HEK293 (cell line): ENCODE measurements around the gene ELANE.

ENCODE experiments used
- CTCF ChIA-PET: fragments of 350-600 bp; formaldehyde crosslinking; extraction: SDS; loops from one replicate; lab custom pipeline; 2021; ENCODE audit warnings: antibody characterized with exemption; lab: Yijun Ruan, JAX
- POLR2A ChIA-PET: fragments of 300-600 bp; formaldehyde crosslinking; extraction: SDS; loops from one replicate; lab custom pipeline; 2020; ENCODE audit warnings: antibody characterized with exemption, inconsistent platforms; lab: Yijun Ruan, JAX
- H3K27ac ChIP-seq: fragments of 200-500 bp; sonication (Bioruptor generic); 2 replicates; pipeline ENCODE4 v1.5.1; 2014; ENCODE audit warnings: low read depth, low read length, control low read depth, inconsistent platforms; ENCODE audit errors: extremely low read depth
- H3K36me3 ChIP-seq, 2 experiments: fragments of 200-500 bp in 1 of 2; sonication (Bioruptor generic) in 1 of 2; 1 replicate in 1 of 2; 2 replicates in 1 of 2; pipeline ENCODE4 v1.5.1; 2014 to 2017; ENCODE audit warnings: inconsistent platforms in 2 of 2, low read length in 2 of 2; ENCODE audit not compliant: control insufficient read depth in 2 of 2, insufficient read depth in 1 of 2
- H3K4me1 ChIP-seq: fragments of 200-500 bp; sonication (Bioruptor generic); 2 replicates; pipeline ENCODE4 v1.5.1; 2014; ENCODE audit warnings: mild to moderate bottlenecking, low read length, inconsistent platforms; ENCODE audit not compliant: control insufficient read depth, insufficient read depth
- H3K4me3 ChIP-seq: 2 replicates; pipeline ENCODE4 v1.5.1; 2011; ENCODE audit warnings: low read depth, mild to moderate bottlenecking, control low read depth, low read length, moderate library complexity
- H3K9me3 ChIP-seq: fragments of 200-500 bp; sonication (Bioruptor generic); 2 replicates; pipeline ENCODE4 v1.5.1; 2014; ENCODE audit warnings: low read depth, low read length, inconsistent platforms; ENCODE audit not compliant: control insufficient read depth, insufficient read depth
- BCL11B ChIP-seq: fragments of 450-650 bp; formaldehyde crosslinking; IDR thresholded peaks from 2 replicates; pipeline ENCODE4 v1.5.1; 2016; ENCODE audit warnings: low read depth, missing biosample characterization, missing genetic modification characterization
- CTCF ChIP-seq: fragments of 450-650 bp; formaldehyde crosslinking; IDR thresholded peaks from 2 replicates; pipeline ENCODE4 v1.5.1; 2016; ENCODE audit warnings: missing biosample characterization, missing genetic modification characterization
- EGR2 ChIP-seq: fragments of 450-650 bp; formaldehyde crosslinking; IDR thresholded peaks from 2 replicates; pipeline ENCODE4 v1.5.1; 2016; ENCODE audit warnings: low read depth, missing biosample characterization, missing genetic modification characterization
- GLIS1 ChIP-seq: fragments of 450-650 bp; formaldehyde crosslinking; IDR thresholded peaks from 2 replicates; pipeline ENCODE4 v1.5.1; 2016; ENCODE audit warnings: missing biosample characterization, missing genetic modification characterization
- KLF1 ChIP-seq: fragments of 450-650 bp; formaldehyde crosslinking; IDR thresholded peaks from 2 replicates; pipeline ENCODE4 v1.5.1; 2016; ENCODE audit warnings: missing biosample characterization, missing genetic modification characterization
- SCRT2 ChIP-seq: fragments of 450-650 bp; formaldehyde crosslinking; IDR thresholded peaks from 2 replicates; pipeline ENCODE4 v1.5.1; 2016; ENCODE audit warnings: missing biosample characterization, missing genetic modification characterization
- SP3 ChIP-seq: fragments of 450-650 bp; formaldehyde crosslinking; IDR thresholded peaks from 2 replicates; pipeline ENCODE4 v1.5.1; 2016; ENCODE audit warnings: missing biosample characterization, missing genetic modification characterization
- SP7 ChIP-seq: fragments of 450-650 bp; formaldehyde crosslinking; IDR thresholded peaks from 2 replicates; pipeline ENCODE4 v1.5.1; 2016; ENCODE audit warnings: missing biosample characterization, missing genetic modification characterization
- WT1 ChIP-seq: fragments of 450-650 bp; formaldehyde crosslinking; IDR thresholded peaks from 2 replicates; pipeline ENCODE4 v1.5.1; 2016; ENCODE audit warnings: missing biosample characterization, missing genetic modification characterization
- ZBTB10 ChIP-seq: fragments of 450-650 bp; formaldehyde crosslinking; IDR thresholded peaks from 2 replicates; pipeline ENCODE4 v1.5.1; 2016; ENCODE audit warnings: missing biosample characterization, missing genetic modification characterization
- ZBTB20 ChIP-seq: fragments of 450-650 bp; formaldehyde crosslinking; IDR thresholded peaks from 2 replicates; pipeline ENCODE4 v1.5.1; 2016; ENCODE audit warnings: missing biosample characterization, missing genetic modification characterization
- ZBTB26 ChIP-seq: fragments of 450-650 bp; formaldehyde crosslinking; optimal IDR thresholded peaks from 2 replicates; pipeline ENCODE3; 2016; ENCODE audit warnings: missing biosample characterization, mild to moderate bottlenecking, missing genetic modification characterization
- ZFHX2 ChIP-seq: fragments of 450-650 bp; formaldehyde crosslinking; conservative IDR thresholded peaks from 2 replicates; pipeline ENCODE4 v1.5.1; 2016; ENCODE audit warnings: missing biosample characterization, missing genetic modification characterization
- ZNF121 ChIP-seq: fragments of 450-650 bp; formaldehyde crosslinking; IDR thresholded peaks from 2 replicates; pipeline ENCODE4 v1.5.1; 2016; ENCODE audit warnings: missing biosample characterization, missing genetic modification characterization
- ZNF16 ChIP-seq: fragments of 450-650 bp; formaldehyde crosslinking; IDR thresholded peaks from 2 replicates; pipeline ENCODE4 v1.5.1; 2016; ENCODE audit warnings: low read depth, missing biosample characterization, missing genetic modification characterization
- ZNF211 ChIP-seq: fragments of 450-650 bp; formaldehyde crosslinking; IDR thresholded peaks from 2 replicates; pipeline ENCODE4 v1.5.1; 2016; ENCODE audit warnings: low read depth, missing biosample characterization, missing genetic modification characterization
- ZNF223 ChIP-seq: fragments of 450-650 bp; formaldehyde crosslinking; IDR thresholded peaks from 2 replicates; pipeline ENCODE4 v1.5.1; 2016; ENCODE audit warnings: missing biosample characterization, missing genetic modification characterization
- ZNF335 ChIP-seq: fragments of 450-650 bp; formaldehyde crosslinking; conservative IDR thresholded peaks from 2 replicates; pipeline ENCODE4 v1.5.1; 2016; ENCODE audit warnings: missing biosample characterization, missing genetic modification characterization
- ZNF341 ChIP-seq: fragments of 450-650 bp; formaldehyde crosslinking; IDR thresholded peaks from 2 replicates; pipeline ENCODE4; 2016; ENCODE audit warnings: low read depth, missing biosample characterization, missing genetic modification characterization
- ZNF362 ChIP-seq: fragments of 450-650 bp; formaldehyde crosslinking; IDR thresholded peaks from 2 replicates; pipeline ENCODE4 v1.5.1; 2016; ENCODE audit warnings: missing biosample characterization, missing genetic modification characterization
- ZNF501 ChIP-seq: fragments of 450-650 bp; formaldehyde crosslinking; IDR thresholded peaks from 2 replicates; pipeline ENCODE4 v1.5.1; 2016; ENCODE audit warnings: missing biosample characterization, missing genetic modification characterization
- ZNF549 ChIP-seq: fragments of 450-650 bp; IDR thresholded peaks from 2 replicates; pipeline ENCODE4 v1.5.1; 2018; ENCODE audit warnings: missing biosample characterization, missing genetic modification characterization, mild to moderate bottlenecking, inconsistent platforms, moderate library complexity
- ZNF600 ChIP-seq: fragments of 450-650 bp; formaldehyde crosslinking; IDR thresholded peaks from 2 replicates; pipeline ENCODE4 v1.5.1; 2016; ENCODE audit warnings: missing biosample characterization, missing genetic modification characterization
- ZNF792 ChIP-seq: fragments of 450-650 bp; formaldehyde crosslinking; IDR thresholded peaks from 2 replicates; pipeline ENCODE4 v1.5.1; 2016; ENCODE audit warnings: missing biosample characterization, missing genetic modification characterization

ELANE gene

GRCh38 chr19:843180-843835, 8.8 kb upstream of the ELANE start (continued):
- TF ChIP-seq ZBTB10 (0 out of 2 replicates have a peak, but pooled peaks have one; percentile 33), SP7 (tag by site-specific recombination) (0 out of 2 replicates have a peak, but pooled peaks have one; percentile 25), SCRT2 (tag by site-specific recombination) (peak; percentile 72; the same call in 1 of the 2 replicates), ZNF341 (tag by site-specific recombination) (peak; percentile 72), CTCF (tag by site-specific recombination) (peak; percentile 19; the same call in 1 of the 2 replicates), WT1 (peak; percentile 22; the same call in 1 of the 2 replicates), ZBTB20 (tag by site-specific recombination) (peak; percentile 86), ZNF600 (tag by site-specific recombination) (peak; percentile 94), ZBTB26 (tag by site-specific recombination) (peak; percentile 54), EGR2 (tag by site-specific recombination) (peak; percentile 88), ZNF211 (no peak), ZNF335 (tag by site-specific recombination) (peak; percentile 87)

- Histone ChIP-seq H3K4me1 (no peaks in the 10 kb centered on the region; the same call in 1 of the 2 replicates), H3K4me3 (peak overlapping the region; percentile 7; the same call in 1 of the 2 replicates), H3K36me3 (no peaks in the 10 kb centered on the region), H3K27ac (no peak overlapping the region), H3K9me3 (no peaks in the 10 kb centered on the region)
- CTCF ChIA-PET = interaction anchor here (1.0 kb wide), 1 partner anchor 13 kb away, joined by 3 read pairs; no protein-coding TSS in a partner anchor
- POLR2A ChIA-PET = no interaction called here
- TF ChIP-seq ZNF501 (tag by site-specific recombination) (no peak), ZNF549 (tag by site-specific recombination) (no peak), ZNF16 (no peak), ZNF792 (tag by site-specific recombination) (peak; percentile 72; the same call in 1 of the 2 replicates), SP3 (tag by site-specific recombination) (0 out of 2 replicates have a peak, but pooled peaks have one; percentile 36)
These were observed 8.1 kb upstream of the ELANE start for GRCh38 chr19:843836-844545.

GRCh38 chr19:844546-844971, 7.5 kb upstream of the ELANE start:
- TF ChIP-seq BCL11B (tag by site-specific recombination) (no peak), ZNF121 (peak; percentile 86; the same call in 1 of the 2 replicates), WT1 (peak; percentile 23; the same call in 1 of the 2 replicates), ZNF223 (tag by site-specific recombination) (no peak), GLIS1 (peak; percentile 43; the same call in 1 of the 2 replicates), KLF1 (tag by site-specific recombination) (peak; percentile 78), ZFHX2 (tag by site-specific recombination) (0 out of 2 replicates have a peak, but pooled peaks have one; percentile 20), ZNF362 (tag by site-specific recombination) (peak; percentile 39; the same call in 1 of the 2 replicates)
- H3K27ac ChIP-seq = no peak overlapping the region
- H3K36me3 ChIP-seq = no peaks in the 10 kb centered on the region
- POLR2A ChIA-PET = no interaction called here
- no peaks in the 10 kb centered on the region; the same call in 1 of the 2 replicates for H3K4me1 ChIP-seq
- H3K9me3 ChIP-seq = no peaks in the 10 kb centered on the region
- no peak overlapping the region for H3K4me3 ChIP-seq
- CTCF ChIA-PET = no interaction called here
